CD4-positive, alpha-beta memory T cell (primary cell): ENCODE results near the gene SMIM21. TPM values are rescaled to one million over a fixed set of nuclear protein-coding genes. Genes with fewer than 3 reads are reported as not detected.

Experiments used
- CTCF ChIA-PET: fragments of 350-600 bp; sonication (Branson Sonifier 250); formaldehyde crosslinking; loops from one replicate; lab custom pipeline; 2021; ENCODE audit warnings: inconsistent platforms; ENCODE audit not compliant: partially characterized antibody; lab: Charles Lee
- POLR2A ChIA-PET: fragments of 350-600 bp; sonication (Branson Sonifier 250); formaldehyde crosslinking; loops from one replicate; lab custom pipeline; 2021; ENCODE audit not compliant: partially characterized antibody; lab: Charles Lee
- DNase-seq, 5 donors: peaks; one replicate each; pipeline versions ENCODE4 v3.0.0 to v3.0.0-alpha.2; 2020 to 2022; ENCODE audit warnings: mixed read lengths in 1 of 5
- H3K27ac ChIP-seq: one replicate; pipeline ENCODE4 v1.7.0; 2013; ENCODE audit warnings: low read depth, low read length
- H3K27me3 ChIP-seq: 2 replicates; pipeline ENCODE4 v1.7.0; 2013; ENCODE audit warnings: mild to moderate bottlenecking, low read length, moderate library complexity; ENCODE audit not compliant: insufficient read depth
- H3K36me3 ChIP-seq: 2 replicates; pipeline ENCODE4 v1.7.0; 2013; ENCODE audit warnings: mild to moderate bottlenecking, low read length, moderate library complexity; ENCODE audit not compliant: insufficient read depth
- H3K4me1 ChIP-seq: 2 replicates; pipeline ENCODE4 v1.7.0; 2013; ENCODE audit warnings: mild to moderate bottlenecking, low read length, moderate library complexity; ENCODE audit not compliant: insufficient read depth
- H3K4me3 ChIP-seq, 2 donors: one replicate each; pipeline ENCODE4 v1.7.0; 2013; ENCODE audit warnings: low read length in 2 of 2, mild to moderate bottlenecking in 1 of 2
- H3K9me3 ChIP-seq, 2 donors: one replicate each; pipeline ENCODE4 v1.7.0; 2013; ENCODE audit warnings: low read length in 2 of 2, control low read depth in 1 of 2; ENCODE audit not compliant: control insufficient read depth in 1 of 2
- H3K27ac Mint-ChIP-seq, 7 donors: one replicate each; pipeline ENCODE4 v1.8.0; 2020 to 2021; ENCODE audit warnings: mixed read lengths in 7 of 7, mild to moderate bottlenecking in 6 of 7, inconsistent platforms in 3 of 7, moderate library complexity in 3 of 7
- H3K27me3 Mint-ChIP-seq, 2 donors: one replicate each; pipeline ENCODE4 v1.8.0; 2020 to 2021; ENCODE audit warnings: mixed read lengths in 2 of 2
- H3K36me3 Mint-ChIP-seq, 2 donors: one replicate each; pipeline ENCODE4 v1.8.0; 2020 to 2021; ENCODE audit warnings: mixed read lengths in 2 of 2, inconsistent platforms in 1 of 2, mild to moderate bottlenecking in 1 of 2
- H3K4me1 Mint-ChIP-seq, 4 donors: one replicate each; pipeline ENCODE4 v1.8.0; 2020 to 2021; ENCODE audit warnings: mixed read lengths in 4 of 4, mild to moderate bottlenecking in 1 of 4
- H3K4me3 Mint-ChIP-seq, 8 donors: one replicate each; pipeline ENCODE4 v1.8.0; 2020 to 2021; ENCODE audit warnings: mixed read lengths in 8 of 8, mild to moderate bottlenecking in 7 of 8, moderate library complexity in 6 of 8, inconsistent platforms in 3 of 8
- H3K9me3 Mint-ChIP-seq, 8 donors: one replicate each; pipeline ENCODE4 v1.8.0; 2020 to 2021; ENCODE audit warnings: mixed read lengths in 8 of 8, mild to moderate bottlenecking in 5 of 8, inconsistent platforms in 3 of 8, moderate library complexity in 1 of 8
- intact Hi-C: fragments of 100-400 bp; cut with micrococcal nuclease; formaldehyde crosslinking; loops from one replicate; pipeline ENCODE4 v1.15.1; 2023
- polyA plus RNA-seq, 2 donors: library from polyadenylated mRNA; unstranded; fragments of 300-500 nt; fragmentation: Illumina TruSeq; gene quantifications; one replicate each; pipeline ENCODE4 v1.2.3, GENCODE V29; 2021
- total RNA-seq, 2 experiments: library from RNA; stranded (reverse); gene quantifications; one replicate each; pipeline ENCODE4 v1.2.3, GENCODE V29; 2021

The SMIM21 gene
- total and polyA plus RNA-seq, 4 experiments from 2014 or later = not detected

GRCh38 chr18:75450906-75451305 lies 23.4 kb upstream of the SMIM21 start:
- Histone ChIP-seq H3K9me3 (no peaks in the 10 kb centered on the region), H3K4me1 (peaks cover 4% of the 10 kb centered on the region), H3K27me3 (peaks cover 8% of the 10 kb centered on the region), H3K36me3 (no peaks in the 10 kb centered on the region), H3K4me3 (no peak overlapping the region), H3K27ac (no peak overlapping the region)
- no peak for DNase-seq
- peaks cover 24 to 30% of the 10 kb centered on the region in 2 donors for H3K27me3 Mint-ChIP-seq
- H3K27ac Mint-ChIP-seq = no peak overlapping the region
- intact Hi-C loops = no loop called here
- no peak overlapping the region for H3K4me3 Mint-ChIP-seq
- peaks cover 2 to 7% (median 4%) of the 10 kb centered on the region in 4 donors for H3K4me1 Mint-ChIP-seq
- POLR2A ChIA-PET = no interaction called here
- CTCF ChIA-PET = no interaction called here
- H3K36me3 Mint-ChIP-seq = no peaks in the 10 kb centered on the region
- peaks cover 3 to 25% (median 10%) of the 10 kb centered on the region in 8 donors for H3K9me3 Mint-ChIP-seq

DNA sequence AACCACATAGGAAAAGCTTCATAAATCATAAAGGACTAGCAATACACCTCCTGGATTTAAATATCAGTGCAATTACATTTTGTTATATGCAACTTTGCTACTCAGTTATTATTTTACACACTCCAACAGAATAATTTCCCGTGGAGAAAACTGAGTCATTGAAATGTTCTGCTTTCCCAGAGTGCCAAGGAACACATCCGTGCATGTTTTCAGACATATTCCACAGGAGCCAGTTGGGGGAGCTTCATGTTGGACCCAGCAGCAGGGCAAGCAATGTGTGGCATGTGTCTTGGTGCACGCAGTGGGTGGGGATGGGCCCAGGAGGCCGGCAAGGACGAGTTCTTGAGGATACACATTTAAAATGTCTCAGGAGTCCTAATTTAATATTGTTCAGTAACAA lies 14.4 kb upstream of the SMIM21 start:
- no peak overlapping the region for H3K27ac Mint-ChIP-seq
- H3K9me3 ChIP-seq = no peaks in the 10 kb centered on the region
- H3K27me3 ChIP-seq = peaks cover 5% of the 10 kb centered on the region
- H3K36me3 Mint-ChIP-seq = no peaks in the 10 kb centered on the region
- H3K27ac ChIP-seq = no peak overlapping the region
- H3K9me3 Mint-ChIP-seq = no peaks in the 10 kb centered on the region
- POLR2A ChIA-PET = no interaction called here
- peaks cover 4 to 8% (median 7%) of the 10 kb centered on the region in 4 donors for H3K4me1 Mint-ChIP-seq
- no peaks in the 10 kb centered on the region for H3K36me3 ChIP-seq
- no peaks in the 10 kb centered on the region for H3K4me1 ChIP-seq
- intact Hi-C loops = no loop called here
- CTCF ChIA-PET = no interaction called here
- no peak overlapping the region for H3K4me3 ChIP-seq
- H3K4me3 Mint-ChIP-seq = no peak overlapping the region
- no peak for DNase-seq
- peaks cover 11 to 16% of the 10 kb centered on the region in 2 donors for H3K27me3 Mint-ChIP-seq

GRCh38 chr18:75439348-75439747 lies 11.8 kb upstream of the SMIM21 start:
- Mint-ChIP-seq H3K27ac (no peak overlapping the region), H3K4me1 (peaks cover 4 to 8% (median 7%) of the 10 kb centered on the region in 4 donors), H3K27me3 (peaks cover 14 to 21% of the 10 kb centered on the region in 2 donors), H3K36me3 (no peaks in the 10 kb centered on the region), H3K4me3 (no peak overlapping the region), H3K9me3 (no peaks in the 10 kb centered on the region)
- POLR2A ChIA-PET = no interaction called here
- Histone ChIP-seq H3K27ac (no peak overlapping the region), H3K4me1 (no peaks in the 10 kb centered on the region), H3K9me3 (no peaks in the 10 kb centered on the region), H3K4me3 (no peak overlapping the region), H3K27me3 (peaks cover 5% of the 10 kb centered on the region), H3K36me3 (no peaks in the 10 kb centered on the region)
- intact Hi-C loops = no loop called here
- CTCF ChIA-PET = interaction anchor here (1.2 kb wide), 1 partner anchor 40 kb away, joined by 3 read pairs; no protein-coding TSS in a partner anchor
- no peak for DNase-seq

DNA sequence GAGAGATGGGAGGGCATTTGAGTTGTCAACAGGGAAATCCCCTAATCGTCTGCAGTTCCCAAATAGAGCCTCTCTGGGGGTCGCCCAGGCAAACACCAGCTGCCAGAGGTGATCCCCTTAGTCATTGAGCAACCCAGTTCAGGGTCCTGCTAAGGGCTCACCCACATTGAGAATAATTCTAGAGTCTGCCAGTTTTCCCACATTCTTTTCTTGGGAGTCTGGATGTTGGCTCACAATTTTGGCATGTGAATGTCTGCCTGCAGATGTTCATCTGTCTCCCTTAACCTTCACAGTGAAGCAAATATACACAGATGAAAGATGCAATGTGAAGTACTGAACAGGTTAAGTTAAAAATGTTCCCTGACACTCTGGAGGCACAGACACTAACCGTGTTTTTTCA lies 11.4 kb upstream of the SMIM21 start:
- POLR2A ChIA-PET = no interaction called here
- H3K36me3 ChIP-seq = no peaks in the 10 kb centered on the region
- Mint-ChIP-seq H3K4me3 (no peak overlapping the region), H3K27ac (no peak overlapping the region), H3K9me3 (no peaks in the 10 kb centered on the region), H3K27me3 (peaks cover 14 to 23% of the 10 kb centered on the region in 2 donors), H3K4me1 (peaks cover 2 to 5% (median 4%) of the 10 kb centered on the region in 4 donors), H3K36me3 (no peaks in the 10 kb centered on the region)
- intact Hi-C loops = no loop called here
- no peak for DNase-seq
- no peaks in the 10 kb centered on the region for H3K9me3 ChIP-seq
- no peak overlapping the region for H3K27ac ChIP-seq
- H3K4me1 ChIP-seq = no peaks in the 10 kb centered on the region
- H3K4me3 ChIP-seq = no peak overlapping the region
- peaks cover 5% of the 10 kb centered on the region for H3K27me3 ChIP-seq
- CTCF ChIA-PET = interaction anchor here (1.2 kb wide), 1 partner anchor 40 kb away, joined by 3 read pairs; no protein-coding TSS in a partner anchor

- no peaks in the 10 kb centered on the region for H3K4me1 Mint-ChIP-seq
- no peaks in the 10 kb centered on the region for H3K36me3 ChIP-seq
- H3K4me1 ChIP-seq = no peaks in the 10 kb centered on the region
- no peak overlapping the region for H3K27ac Mint-ChIP-seq
- H3K4me3 Mint-ChIP-seq = no peak overlapping the region
- no peak overlapping the region for H3K4me3 ChIP-seq
- no peaks in the 10 kb centered on the region for H3K9me3 ChIP-seq
- peaks cover 5% of the 10 kb centered on the region for H3K27me3 ChIP-seq
- no peak overlapping the region for H3K27ac ChIP-seq
- no peak for DNase-seq
- H3K36me3 Mint-ChIP-seq = no peaks in the 10 kb centered on the region
- CTCF ChIA-PET = interaction anchor here (1.2 kb wide), 1 partner anchor 41 kb away, joined by 3 read pairs; no protein-coding TSS in a partner anchor
- H3K9me3 Mint-ChIP-seq = no peaks in the 10 kb centered on the region
- POLR2A ChIA-PET = no interaction called here
- H3K27me3 Mint-ChIP-seq = peaks cover 18 to 26% of the 10 kb centered on the region in 2 donors
- intact Hi-C loops = no loop called here
Measured at GRCh38 chr18:75437979-75438378, 10.5 kb upstream of the SMIM21 start.

GRCh38 chr18:75433098-75433497 lies 5.6 kb upstream of the SMIM21 start:
- no peak overlapping the region for H3K27ac ChIP-seq
- H3K4me1 ChIP-seq = no peaks in the 10 kb centered on the region
- no peak overlapping the region for H3K4me3 ChIP-seq
- Mint-ChIP-seq H3K27me3 (peaks cover 12 to 25% of the 10 kb centered on the region in 2 donors), H3K36me3 (no peaks in the 10 kb centered on the region), H3K4me1 (no peaks in the 10 kb centered on the region), H3K4me3 (no peak overlapping the region), H3K27ac (no peak overlapping the region), H3K9me3 (no peaks in the 10 kb centered on the region)
- DNase-seq = no peak
- CTCF ChIA-PET = no interaction called here
- intact Hi-C loops = no loop called here
- no peaks in the 10 kb centered on the region for H3K36me3 ChIP-seq
- no peaks in the 10 kb centered on the region for H3K9me3 ChIP-seq
- POLR2A ChIA-PET = no interaction called here
- H3K27me3 ChIP-seq = no peaks in the 10 kb centered on the region

DNA sequence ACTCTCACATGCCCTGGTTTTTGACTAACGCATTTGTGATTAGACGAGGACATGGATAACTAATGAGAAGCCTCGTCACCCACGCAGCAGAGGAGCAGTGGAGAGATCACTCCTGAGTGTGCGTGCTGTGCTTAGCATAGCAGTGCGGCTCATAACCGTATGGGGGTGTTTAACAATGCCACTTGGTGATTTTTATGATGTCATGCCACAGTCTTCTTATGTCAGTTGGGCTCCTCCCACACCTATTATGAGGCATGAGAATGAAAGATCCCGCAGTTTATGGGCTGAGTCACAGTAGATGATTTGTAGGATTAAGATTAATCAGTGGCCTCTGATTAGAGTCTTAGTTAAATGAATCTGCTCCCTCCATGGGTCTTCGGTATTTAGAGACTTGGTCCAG lies 2.5 kb upstream of the SMIM21 start:
- intact Hi-C loops = no loop called here
- H3K27ac ChIP-seq = no peak overlapping the region
- no peak overlapping the region for H3K4me3 ChIP-seq
- no peaks in the 10 kb centered on the region for H3K9me3 ChIP-seq
- H3K36me3 ChIP-seq = no peaks in the 10 kb centered on the region
- DNase-seq = no peak
- peaks cover 0 to 2% (median 0%) of the 10 kb centered on the region in 8 donors for H3K9me3 Mint-ChIP-seq
- no peaks in the 10 kb centered on the region for H3K4me1 ChIP-seq
- ChIA-PET POLR2A (no interaction called here), CTCF (no interaction called here)
- no peak overlapping the region for H3K27ac Mint-ChIP-seq
- no peaks in the 10 kb centered on the region for H3K4me1 Mint-ChIP-seq
- no peaks in the 10 kb centered on the region for H3K36me3 Mint-ChIP-seq
- no peaks in the 10 kb centered on the region for H3K27me3 ChIP-seq
- H3K27me3 Mint-ChIP-seq = peaks cover 12 to 31% of the 10 kb centered on the region in 2 donors
- H3K4me3 Mint-ChIP-seq = no peak overlapping the region
